HG02763 (cell line): Measurements from ENCODE around the gene IGSF5.
"Not testable (repeated sequence)": the region's sequence is repeated elsewhere in the genome, so short reads cannot be mapped to it uniquely, and the experiment has no call there.

Experiments
- ATAC-seq: cut with Tn5 transposase; IDR thresholded peaks from one replicate; pipeline ENCODE4 v1.9.1; 2021; ENCODE audit warnings: mild to moderate bottlenecking, moderate library complexity; ENCODE audit not compliant: unreplicated experiment

Gene IGSF5

GRCh38 chr21:39737376-39738000, 7.5 kb upstream of the IGSF5 start:
- ATAC-seq = no peak

- no peak for ATAC-seq
Observed at GRCh38 chr21:39738566-39738965, 6.4 kb upstream of the IGSF5 start.

GRCh38 chr21:39739531-39739930, 5.5 kb upstream of the IGSF5 start:
- not testable (repeated sequence) for ATAC-seq

- not testable (repeated sequence) for ATAC-seq
Observed at GRCh38 chr21:39742561-39742960, 2.4 kb upstream of the IGSF5 start.

- not testable (repeated sequence) for ATAC-seq
Observed at GRCh38 chr21:39745332-39745731, 349 bp downstream of the IGSF5 start.

- no peak for ATAC-seq
Observed at GRCh38 chr21:39750670-39751069, 5.7 kb downstream of the IGSF5 start.

GRCh38 chr21:39754811-39755210, 9.8 kb downstream of the IGSF5 start:
- no peak for ATAC-seq

- no peak for ATAC-seq
Observed at GRCh38 chr21:39756285-39756684, 11.3 kb downstream of the IGSF5 start.

- no peak for ATAC-seq
Observed at GRCh38 chr21:39763272-39763970, 18.4 kb downstream of the IGSF5 start.

- ATAC-seq = no peak
Observed at GRCh38 chr21:39774227-39774626, 29.2 kb downstream of the IGSF5 start.

GRCh38 chr21:39775816-39776215, 30.8 kb downstream of the IGSF5 start:
- no peak for ATAC-seq

- no peak for ATAC-seq
Observed at GRCh38 chr21:39776589-39776988, 31.6 kb downstream of the IGSF5 start.

GRCh38 chr21:39781331-39781730, 36.3 kb downstream of the IGSF5 start:
- ATAC-seq = no peak

GRCh38 chr21:39788383-39788782, 43.4 kb downstream of the IGSF5 start:
- no peak for ATAC-seq

GRCh38 chr21:39796466-39796865, 51.5 kb downstream of the IGSF5 start:
- ATAC-seq = no peak

GRCh38 chr21:39799178-39799577, 54.2 kb downstream of the IGSF5 start:
- ATAC-seq = no peak

- no peak for ATAC-seq
Observed at GRCh38 chr21:39800311-39800710, 55.3 kb downstream of the IGSF5 start.

- ATAC-seq = no peak
Observed at GRCh38 chr21:39802217-39802616, 57.2 kb downstream of the IGSF5 start.

GRCh38 chr21:39803393-39803792, 58.4 kb downstream of the IGSF5 start:
- no peak for ATAC-seq

- no peak for ATAC-seq
Observed at GRCh38 chr21:39804240-39804639, 59.3 kb downstream of the IGSF5 start.

GRCh38 chr21:39805983-39806382, 61.0 kb downstream of the IGSF5 start:
- no peak for ATAC-seq

GRCh38 chr21:39807738-39808137, 62.8 kb downstream of the IGSF5 start:
- no peak for ATAC-seq

- no peak for ATAC-seq
Observed at GRCh38 chr21:39809936-39810335, 65.0 kb downstream of the IGSF5 start.
